ENCODE results near the gene UNC79.

DNA sequence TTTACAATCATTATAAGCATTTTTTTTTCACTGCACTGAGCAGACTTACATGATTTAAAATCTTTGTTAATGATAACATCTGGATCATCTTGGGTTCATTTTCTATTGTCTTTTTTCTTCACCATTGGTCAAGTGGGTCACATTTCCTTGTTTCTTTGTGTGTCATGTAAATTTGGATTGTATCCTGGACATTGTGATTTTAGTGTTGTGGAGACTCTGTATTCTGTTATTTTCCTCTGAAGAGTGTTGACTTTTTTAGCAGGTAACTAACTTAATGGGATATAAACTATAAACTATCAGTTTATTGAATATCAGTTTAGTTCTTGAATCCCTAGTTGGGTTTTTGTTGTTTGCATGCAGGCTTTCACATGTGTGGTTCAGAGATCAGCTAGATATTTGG lies 4.0 kb upstream of the UNC79 start:
- TF ChIP-seq EZH2 (IDR thresholded peaks at IDR 0.05; ENCODE audit: insufficient read depth, poor library complexity, severe bottlenecking) (no peak), EZH2phosphoT487 (IDR thresholded peaks at IDR 0.05; ENCODE audit: insufficient read depth, low read depth) (no peak)
